K562 (cell line): ENCODE data around the gene DENND6A. TPM values are rescaled to one million over a fixed set of nuclear protein-coding genes. Genes with fewer than 3 reads are reported as not detected.

ENCODE experiments used
- ATAC-seq: fragments of 200-7000 bp; cut with Tn5 transposase; 3 replicates; pipeline ENCODE4 v1.9.1; 2020; ENCODE audit warnings: moderate library complexity
- BruUV-seq: library from RNA; stranded (reverse); fragments of 400-500 nt; replicated peaks from 2 replicates; lab custom pipeline; 2021; lab: Mats Ljungman, UMichigan
- CTCF ChIA-PET: fragments of 300-600 bp; formaldehyde crosslinking; extraction: SDS; loops from one replicate; lab custom pipeline; 2021; ENCODE audit warnings: low intra/inter-chr PET ratio; lab: Yijun Ruan, JAX
- POLR2A ChIA-PET: fragments of 300-600, 350-650 bp; sonication (Branson Sonifier 250); formaldehyde crosslinking; extraction: SDS; loops from one replicate; lab custom pipeline; 2021; ENCODE audit warnings: antibody characterized with exemption, inconsistent platforms; lab: Yijun Ruan, JAX
- DNase-seq, 4 experiments: peaks; one replicate each; pipeline versions ENCODE4 v3.0.0 to v3.0.0-alpha.2; 2011 to 2018; ENCODE audit warnings: low spot score in 3 of 4, mixed read lengths in 3 of 4; ENCODE audit errors: extremely low read depth in 1 of 4
- FAIRE-seq: peaks from 2 replicates; lab custom pipeline; 2011; peaks lifted over from hg19 to GRCh38; lab: Jason Lieb, UNC
- H2AFZ ChIP-seq: 2 replicates; pipeline ENCODE4 v1.6.0; 2011; ENCODE audit warnings: low read depth, low read length, control low read depth, inconsistent platforms
- H3K27ac ChIP-seq: fragments of 200-600 bp; 3 replicates; pipeline ENCODE4 v1.8.0; 2011; ENCODE audit warnings: low read depth, mild to moderate bottlenecking, control low read depth, inconsistent platforms, low read length, moderate library complexity, mixed read lengths; ENCODE audit errors: extremely low read depth
- H3K27me3 ChIP-seq, 2 experiments: fragments of 300-600 bp in 1 of 2; 2 replicates in 1 of 2; 3 replicates in 1 of 2; pipeline versions ENCODE4 v1.6.0 to v1.8.0; 2011; ENCODE audit warnings: inconsistent platforms in 2 of 2, low read length in 2 of 2, mild to moderate bottlenecking in 1 of 2, mixed read lengths in 1 of 2, moderate library complexity in 1 of 2; ENCODE audit not compliant: control insufficient read depth in 2 of 2, insufficient read depth in 2 of 2
- H3K36me3 ChIP-seq: fragments of 300-600 bp; 3 replicates; pipeline ENCODE4 v1.8.0; 2011; ENCODE audit warnings: mild to moderate bottlenecking, low read length, inconsistent platforms; ENCODE audit not compliant: control insufficient read depth, insufficient read depth
- H3K4me1 ChIP-seq, 2 experiments: fragments of 200-600 bp in 1 of 2; replicated peaks in 1 of 2; 2 replicates in 1 of 2; 3 replicates in 1 of 2; pipeline versions ENCODE4 v1.5.1 to v1.8.0; 2011; ENCODE audit warnings: inconsistent platforms in 2 of 2, low read length in 2 of 2, mild to moderate bottlenecking in 1 of 2, mixed read lengths in 1 of 2, moderate library complexity in 1 of 2; ENCODE audit not compliant: control insufficient read depth in 2 of 2, insufficient read depth in 2 of 2
- H3K4me2 ChIP-seq: 2 replicates; pipeline ENCODE4 v1.6.1; 2011; ENCODE audit warnings: low read length, control low read depth, inconsistent platforms, mixed read lengths; ENCODE audit not compliant: insufficient read depth
- H3K4me3 ChIP-seq: fragments of 200-600 bp; sonication (generic), shearing (Covaris generic); 2 replicates; pipeline ENCODE4 v1.5.1; 2016; ENCODE audit warnings: control low read depth, inconsistent platforms
- H3K79me2 ChIP-seq: fragments of 200-600 bp; 3 replicates; pipeline ENCODE4 v1.8.0; 2011; ENCODE audit warnings: low read length, inconsistent platforms; ENCODE audit not compliant: control insufficient read depth, insufficient read depth
- H3K9ac ChIP-seq, 2 experiments: 2 replicates each; pipeline versions ENCODE4 v1.6.0 to v1.6.1; 2011; ENCODE audit warnings: low read depth in 2 of 2, low read length in 2 of 2, control low read depth in 1 of 2, inconsistent platforms in 1 of 2, mild to moderate bottlenecking in 1 of 2, mixed read lengths in 1 of 2; ENCODE audit not compliant: insufficient read depth in 1 of 2
- H3K9me1 ChIP-seq: one replicate; pipeline ENCODE4 v1.6.0; 2011; ENCODE audit warnings: inconsistent platforms, mild to moderate bottlenecking, low read length, moderate library complexity; ENCODE audit not compliant: control insufficient read depth, insufficient read depth
- H3K9me3 ChIP-seq: replicated peaks from 2 replicates; pipeline ENCODE4 v1.5.1; 2011; ENCODE audit warnings: low read depth, low read length, inconsistent platforms; ENCODE audit not compliant: control insufficient read depth, insufficient read depth
- H4K20me1 ChIP-seq: replicated peaks from 2 replicates; pipeline ENCODE4 v1.6.1; 2011; ENCODE audit warnings: low read length, inconsistent platforms, mixed read lengths; ENCODE audit not compliant: control insufficient read depth, insufficient read depth
- ATF7 ChIP-seq: fragments of 450-650 bp; IDR thresholded peaks from 2 replicates; pipeline ENCODE4 v1.7.1; 2014; ENCODE audit warnings: mild to moderate bottlenecking, moderate library complexity
- HDAC6 ChIP-seq: IDR thresholded peaks from 2 replicates; pipeline ENCODE4 v1.6.1; 2012; ENCODE audit warnings: low read depth, mild to moderate bottlenecking, control low read depth, inconsistent platforms, low read length, moderate library complexity
- KLF10 ChIP-seq: fragments of 250-450 bp; sonication (Bioruptor Pico); IDR thresholded peaks from 2 replicates; pipeline ENCODE4 v1.6.1; 2021; ENCODE audit warnings: matching md5 sums
- MEIS2 ChIP-seq: fragments of 450-650 bp; IDR thresholded peaks from 2 replicates; pipeline ENCODE4 v1.6.1; 2014; ENCODE audit warnings: mild to moderate bottlenecking; ENCODE audit not compliant: partially characterized antibody
- SAFB ChIP-seq: fragments of 200-400 bp; formaldehyde crosslinking; IDR thresholded peaks from 2 replicates; pipeline ENCODE4 v1.6.1; 2017; ENCODE audit warnings: low read depth, low read length, borderline replicate concordance
- SMAD3 ChIP-seq: fragments of 450-650 bp; formaldehyde crosslinking; conservative IDR thresholded peaks from 2 replicates; pipeline ENCODE4 v1.4.0; 2020; ENCODE audit warnings: mild to moderate bottlenecking
- TCF7 ChIP-seq: sonication (generic); IDR thresholded peaks from 2 replicates; pipeline ENCODE4 v1.6.1; 2016; ENCODE audit warnings: antibody characterized with exemption, borderline replicate concordance
- WGBS: fragments of 100-300 bp; shearing (Covaris generic); methylation state at CpG from one replicate; pipeline ENCODE4 v1.1.6; 2016; ENCODE audit warnings: low coverage, mixed read lengths; ENCODE audit not compliant: insufficient coverage; ENCODE audit errors: missing lambda C conversion rate; 5-methylcytosine and 5-hydroxymethylcytosine counted together
- in situ Hi-C: fragments of 300-500 bp; cut with MboI; formaldehyde crosslinking; loops from 4 replicates; pipeline ENCODE4 v1.15.0; 2018; ENCODE audit warnings: inconsistent platforms, mixed read lengths
- intact Hi-C: fragments of 100-400 bp; cut with micrococcal nuclease; formaldehyde crosslinking; loops from 2 replicates; pipeline ENCODE4 v1.14.2; 2022
- polyA plus RNA-seq, 8 experiments: library from polyadenylated mRNA; depleted of rRNA in 4 of 8; stranded (reverse) in 5 of 8; unstranded in 3 of 8; fragments of >200 nt; fragmentation: Nextera tagmentation in 2 of 8; fragmentation: Illumina TruSeq in 1 of 8; extraction: Ambion mirVana in 2 of 8; extraction: Trizol in 1 of 8; gene quantifications; 2 replicates each; pipeline versions ENCODE4 v1.2.1 to v1.2.3, GENCODE V29; 2011 to 2014; ENCODE audit warnings: inconsistent platforms in 1 of 8, missing spikeins in 1 of 8
- total RNA-seq, 7 experiments: library from RNA; depleted of rRNA in 6 of 7; stranded (reverse); fragments of >200 nt in 6 of 7; fragmentation: Illumina TruSeq in 2 of 7; extraction: Trizol in 2 of 7; gene quantifications; 2 replicates each; pipeline versions ENCODE4 v1.2.1 to v1.2.3, GENCODE V29; 2011 to 2021; ENCODE audit warnings: low replicate concordance in 1 of 7

Gene DENND6A
- total and polyA plus RNA-seq, 9 of the 15 experiments (the other 6 are each of a cell fraction or from before 2014, with no cell fraction given), result 1.5 to 12.7 (median 7.1) TPM

DNA sequence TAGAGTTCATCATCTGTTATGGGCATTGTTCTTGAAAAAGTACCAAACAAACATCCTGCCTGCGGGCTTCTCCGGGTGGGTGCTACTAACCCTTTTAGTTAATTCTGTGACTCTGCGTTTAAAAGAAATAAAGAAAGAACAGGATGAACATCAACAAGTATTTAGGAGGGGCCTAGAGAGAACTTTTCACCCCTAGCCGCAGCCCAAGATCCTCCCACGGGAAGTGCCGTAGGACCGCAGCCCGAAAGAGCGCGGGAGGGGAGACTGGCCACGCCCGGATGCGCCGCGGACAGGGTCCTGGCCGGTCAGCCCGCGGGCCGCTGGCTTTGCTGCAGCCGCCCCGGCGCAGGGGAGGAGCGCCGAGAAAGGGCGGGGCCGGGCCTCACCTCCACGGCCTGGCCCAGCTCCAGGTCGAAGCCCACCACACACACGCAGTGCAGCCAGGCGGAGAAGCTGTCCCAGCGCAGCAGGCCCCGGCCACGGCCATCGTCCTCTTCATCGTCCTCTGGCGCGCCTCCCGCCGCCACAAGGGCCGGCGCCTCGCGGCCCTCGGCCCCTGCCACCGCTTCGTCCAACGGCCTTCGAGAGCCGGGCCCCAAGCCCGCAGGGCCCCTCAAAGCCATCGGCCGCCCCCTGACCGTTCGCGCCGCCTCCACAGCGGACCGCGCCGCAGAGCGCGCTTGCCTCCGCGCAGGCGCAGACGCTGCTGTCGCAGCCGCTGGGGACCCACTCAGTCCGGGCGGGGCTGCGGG, at the start of gene DENND6A (continued):
- TF ChIP-seq TCF7 (no peak), KLF10 (no peak), HDAC6 (no peak)

DNA sequence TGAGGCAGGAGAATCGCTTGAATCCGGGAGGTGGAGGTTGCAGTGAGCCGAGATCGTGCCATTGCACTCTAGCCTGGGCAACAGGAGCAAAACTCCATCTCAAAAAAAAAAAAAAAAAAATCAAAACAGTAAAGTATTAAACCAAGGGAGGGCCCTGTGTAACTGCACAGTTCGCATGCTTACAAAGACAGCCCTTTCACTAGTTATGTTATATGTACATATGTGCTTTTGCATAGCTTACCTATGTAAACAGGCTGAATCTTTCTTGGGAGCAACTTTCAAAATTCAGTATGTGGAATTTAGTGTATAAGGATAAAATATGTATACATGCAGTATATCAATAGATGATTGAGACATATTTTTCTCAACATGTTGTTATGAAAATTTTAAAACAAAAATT, 47.1 kb upstream of the DENND6A start:
- FAIRE-seq (no peak), DNase-seq (no peak), ATAC-seq (no peak)
- Histone ChIP-seq H3K4me1 (no peaks in the 10 kb centered on the region), H3K9me1 (no peaks in the 10 kb centered on the region), H3K4me3 (no peak overlapping the region), H4K20me1 (no peaks in the 10 kb centered on the region), H3K4me2 (no peak overlapping the region), H3K27ac (no peak overlapping the region), H3K27me3 (no peaks in the 10 kb centered on the region), H3K9me3 (no peaks in the 10 kb centered on the region), H3K36me3 (no peaks in the 10 kb centered on the region), H3K79me2 (no peaks in the 10 kb centered on the region), H2AFZ (no peak overlapping the region), H3K9ac (no peak overlapping the region)
- intact Hi-C loops (no loop called here), in situ Hi-C loops (no loop called here)
- TF ChIP-seq SAFB (no peak), ATF7 (no peak), SMAD3 (no peak), MEIS2 (no peak)
- POLR2A ChIA-PET, result no interaction called here
- 62% methylated on average over 3 of the region's 5 CpGs for WGBS
- CTCF ChIA-PET, result no interaction called here
- no TSS peak for BruUV-seq
